GM19025 (cell line): ENCODE data around the gene XPO5.

Source experiments
- ATAC-seq: cut with Tn5 transposase; IDR thresholded peaks from one replicate; pipeline ENCODE4 v1.9.1; 2021; ENCODE audit warnings: mild to moderate bottlenecking, low read depth, moderate library complexity; ENCODE audit not compliant: unreplicated experiment

The XPO5 gene

DNA sequence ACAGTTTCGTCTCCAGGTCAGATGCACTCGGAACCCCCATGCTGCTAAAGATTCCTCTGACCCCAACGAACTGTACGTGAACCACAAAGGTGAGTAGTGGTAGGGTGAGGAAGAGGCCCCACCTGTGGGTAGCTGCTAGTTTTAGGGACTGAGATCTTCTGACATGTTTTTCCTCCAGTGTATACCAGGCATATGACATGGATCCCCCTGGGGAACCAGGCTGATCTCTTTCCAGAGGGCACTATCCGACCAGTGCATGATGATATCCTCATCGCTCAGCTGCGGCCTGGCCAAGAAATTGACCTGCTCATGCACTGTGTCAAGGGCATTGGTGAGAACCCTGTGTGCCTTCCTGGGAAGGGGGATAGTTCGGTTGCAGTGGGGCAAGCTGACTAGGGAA is 55.7 kb downstream of the XPO5 start:
- ATAC-seq = no peak

DNA sequence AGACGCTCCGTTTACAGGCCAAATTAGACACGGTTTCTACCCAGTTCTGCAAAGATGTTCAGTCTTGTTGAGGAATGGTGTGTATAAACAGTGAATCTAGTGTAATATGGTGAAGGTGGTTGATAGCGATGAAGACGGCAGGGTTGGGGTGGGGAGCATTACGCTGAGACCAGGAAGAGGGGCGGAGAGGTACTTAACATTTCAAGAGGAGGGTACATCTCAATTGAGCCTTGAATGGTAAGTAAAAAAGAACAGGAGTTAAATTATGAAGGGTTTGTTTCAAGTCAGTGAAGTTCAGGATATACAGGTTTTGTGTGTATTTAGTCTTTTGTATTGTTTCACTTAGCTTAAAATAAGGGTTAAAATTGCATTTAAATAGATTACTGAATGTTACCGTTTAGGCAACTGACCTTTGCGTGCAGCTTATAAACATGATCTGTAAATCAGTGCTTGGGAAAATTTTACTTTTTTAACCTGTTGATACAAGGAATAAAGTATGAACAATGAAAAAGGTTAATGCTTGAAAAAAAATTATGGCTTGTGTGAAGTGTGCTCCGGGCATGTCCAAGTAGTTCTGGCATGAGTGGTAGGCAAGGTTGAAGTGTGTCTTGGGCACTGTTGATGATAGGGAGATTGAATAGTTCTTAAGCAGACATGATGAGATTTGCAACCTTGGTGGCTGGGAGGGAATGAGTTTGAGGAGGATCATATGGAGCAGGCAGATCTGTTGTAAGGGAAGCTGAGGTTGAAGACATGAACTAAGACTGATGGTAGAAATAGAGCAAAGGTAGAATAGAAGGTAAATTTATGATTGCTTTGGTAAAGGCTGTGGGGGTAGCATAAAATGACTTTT is 58.1 kb downstream of the XPO5 start:
- ATAC-seq = no peak

DNA sequence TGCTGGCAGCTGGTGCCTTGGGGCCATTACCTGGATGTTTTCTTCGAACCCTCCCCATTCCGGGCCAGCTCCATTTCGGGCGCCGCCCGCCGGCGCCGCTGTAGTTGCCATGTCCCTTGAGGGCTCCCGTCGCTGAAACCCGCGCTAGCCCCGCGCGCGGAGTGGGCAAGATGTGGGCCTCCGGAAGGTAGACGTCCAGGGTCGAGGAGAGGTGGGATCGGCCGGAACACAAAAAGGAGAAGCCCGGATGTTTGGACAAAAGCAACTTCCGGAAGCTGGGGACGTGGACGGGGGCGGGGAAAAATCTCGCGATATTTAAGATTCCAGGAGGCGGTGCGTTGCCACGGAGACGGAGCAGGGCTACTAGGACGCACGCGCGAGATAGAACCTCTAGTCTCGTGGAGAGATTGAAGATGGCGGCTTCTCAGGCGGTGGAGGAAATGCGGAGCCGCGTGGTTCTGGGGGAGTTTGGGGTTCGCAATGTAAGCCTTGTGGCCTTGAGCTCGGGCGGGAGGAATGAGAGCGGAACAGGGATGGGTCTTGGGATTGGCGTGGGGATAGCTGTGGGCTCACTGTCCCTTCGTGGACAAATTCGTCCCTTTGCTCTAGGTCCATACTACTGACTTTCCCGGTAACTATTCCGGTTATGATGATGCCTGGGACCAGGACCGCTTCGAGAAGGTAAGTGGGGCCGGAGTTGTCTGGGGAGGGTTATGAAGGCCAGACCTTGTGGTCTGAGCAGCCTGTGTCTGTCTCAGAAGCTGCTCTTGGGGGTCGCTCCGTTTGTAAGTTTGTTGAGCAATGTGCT is 58.9 kb downstream of the XPO5 start, which contains the start of the genes POLR1C and YIPF3:
TSS of gene POLR1C (plus strand) at position 393 of the 808 bp plus-strand sequence. CDS start at position 414, 21 bp downstream.
TSS of gene YIPF3 (minus strand) at position 230 of the 808 bp plus-strand sequence. CDS start at position 111, 119 bp downstream.
- peak; percentile 79 for ATAC-seq

DNA sequence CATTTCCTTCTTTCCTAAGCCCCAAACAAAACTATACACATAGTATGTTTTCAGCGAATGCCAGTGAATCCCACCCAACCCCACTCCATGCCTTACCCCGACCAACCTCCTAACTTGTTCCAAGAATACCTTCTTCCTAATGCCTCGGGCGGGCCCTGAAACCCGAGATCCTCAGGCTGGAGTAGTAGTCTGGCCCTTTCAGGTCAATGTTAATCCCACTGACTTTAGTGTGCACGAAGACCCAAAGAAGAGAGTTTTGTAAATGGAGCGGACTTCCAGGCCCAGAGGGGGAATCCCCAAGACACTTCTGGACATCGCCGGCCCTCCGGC is 59.5 kb downstream of the XPO5 start:
- ATAC-seq = no peak

DNA sequence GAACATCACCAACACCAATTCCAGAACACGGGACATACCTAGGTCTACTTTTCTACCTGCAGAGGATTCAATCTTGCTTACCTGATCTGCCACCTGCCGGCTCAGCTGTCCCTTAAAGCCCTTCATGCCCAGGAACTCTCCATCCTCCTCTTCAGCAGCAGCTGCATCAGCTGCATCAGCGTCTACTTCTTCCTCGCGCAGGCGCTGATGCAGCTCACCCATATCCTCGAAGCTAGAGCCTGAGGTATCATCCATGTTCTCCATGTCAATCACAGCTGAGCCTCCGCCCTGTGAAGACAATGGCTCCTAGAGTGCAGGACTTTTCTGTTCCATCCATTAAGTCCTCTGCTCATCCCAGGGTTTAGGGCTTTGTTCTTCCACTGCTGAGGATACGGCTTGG is 60.0 kb downstream of the XPO5 start:
- no peak for ATAC-seq

DNA sequence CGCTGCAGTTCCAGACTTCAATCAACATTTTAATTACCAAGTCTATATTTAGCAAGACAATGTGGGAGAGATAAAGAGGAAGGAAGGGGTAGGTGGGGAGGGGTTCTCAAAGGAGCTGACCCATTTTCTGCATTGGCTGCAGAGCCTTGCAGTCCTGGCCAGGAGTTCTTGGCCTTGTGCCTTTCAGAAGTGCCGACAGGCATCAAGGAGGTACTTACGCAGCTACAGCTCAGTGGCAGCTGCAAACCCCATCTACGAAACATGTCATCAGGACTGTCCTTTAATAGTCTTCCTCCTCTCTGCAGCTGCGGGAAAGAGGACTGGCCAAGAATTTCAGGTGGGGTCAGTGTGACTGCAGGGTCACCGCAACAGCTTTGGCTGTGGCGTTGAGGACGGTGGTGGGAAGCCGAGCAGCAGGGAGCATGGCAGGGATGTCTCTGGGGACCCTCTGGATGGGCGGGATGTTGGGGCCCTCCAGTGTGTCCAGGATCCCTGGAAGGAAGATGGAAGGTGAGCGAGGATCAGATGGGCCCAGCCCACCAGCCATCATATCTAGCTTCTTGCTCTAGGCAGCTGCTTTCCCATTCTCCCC is 63.9 kb downstream of the XPO5 start:
- ATAC-seq = no peak

DNA sequence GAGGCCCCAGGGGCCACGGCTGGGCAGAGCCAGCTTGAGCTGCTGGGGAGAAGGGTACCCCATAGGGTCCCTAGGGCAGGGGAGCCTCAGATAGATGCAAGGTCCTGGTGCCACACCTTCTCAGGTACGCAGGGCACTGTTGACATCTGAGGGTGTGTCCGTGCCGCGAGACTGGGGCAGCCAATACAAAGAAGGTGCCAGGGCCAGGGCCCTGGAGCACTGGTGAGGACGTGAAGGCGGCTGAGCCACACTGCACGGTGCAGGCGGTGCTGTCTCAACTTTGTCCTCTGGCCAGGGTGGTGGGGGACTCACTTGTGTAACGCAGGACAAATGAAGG is 65.0 kb downstream of the XPO5 start:
- no peak for ATAC-seq

DNA sequence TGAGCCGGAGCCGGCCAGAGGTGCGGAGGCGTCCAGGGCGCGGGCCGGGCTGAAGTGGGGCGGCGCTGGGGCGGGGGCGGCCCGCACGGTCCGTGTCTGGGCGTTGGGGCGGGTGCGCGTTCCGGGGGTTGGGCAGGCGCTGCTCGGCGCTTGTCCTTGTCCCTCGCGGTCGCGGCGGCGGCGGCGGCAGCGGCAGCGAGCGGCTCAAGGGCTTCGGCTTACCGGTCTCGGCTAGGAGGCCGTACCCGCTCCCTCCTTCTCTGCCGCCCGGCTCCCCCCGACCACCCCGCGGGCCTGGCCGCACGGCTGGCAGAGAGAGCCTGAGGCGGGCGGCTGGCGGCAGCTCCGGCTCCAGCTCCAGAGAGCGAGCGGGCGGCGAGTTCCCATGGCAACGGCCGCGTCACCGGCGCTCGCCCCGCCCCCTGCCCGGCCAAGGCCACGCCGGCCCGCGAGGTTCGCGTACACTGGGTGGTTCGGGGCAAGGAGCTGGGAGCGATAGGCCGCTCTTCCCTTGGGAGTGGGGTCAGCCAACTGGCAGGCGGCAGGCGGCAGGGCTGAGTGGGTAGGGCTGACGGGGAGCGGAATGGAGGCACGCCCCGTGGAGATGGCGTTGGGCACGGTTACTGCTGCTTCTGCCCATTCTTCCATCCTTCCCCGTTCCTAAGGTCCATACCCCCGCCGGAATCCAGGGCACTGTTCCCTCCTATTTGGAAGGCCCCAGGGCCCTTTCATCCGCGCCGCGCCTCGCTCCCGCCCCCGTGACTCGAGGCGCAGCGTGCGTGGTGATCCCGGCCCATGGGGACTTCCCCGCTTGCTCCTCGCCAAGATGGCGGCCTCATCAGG is 65.6 kb downstream of the XPO5 start, which contains the start of gene LRRC73:
TSS of gene LRRC73 (minus strand) at position 363 of the 843 bp plus-strand sequence. CDS start 561 bp downstream, outside the sequence.
- ATAC-seq = peak; percentile 74

DNA sequence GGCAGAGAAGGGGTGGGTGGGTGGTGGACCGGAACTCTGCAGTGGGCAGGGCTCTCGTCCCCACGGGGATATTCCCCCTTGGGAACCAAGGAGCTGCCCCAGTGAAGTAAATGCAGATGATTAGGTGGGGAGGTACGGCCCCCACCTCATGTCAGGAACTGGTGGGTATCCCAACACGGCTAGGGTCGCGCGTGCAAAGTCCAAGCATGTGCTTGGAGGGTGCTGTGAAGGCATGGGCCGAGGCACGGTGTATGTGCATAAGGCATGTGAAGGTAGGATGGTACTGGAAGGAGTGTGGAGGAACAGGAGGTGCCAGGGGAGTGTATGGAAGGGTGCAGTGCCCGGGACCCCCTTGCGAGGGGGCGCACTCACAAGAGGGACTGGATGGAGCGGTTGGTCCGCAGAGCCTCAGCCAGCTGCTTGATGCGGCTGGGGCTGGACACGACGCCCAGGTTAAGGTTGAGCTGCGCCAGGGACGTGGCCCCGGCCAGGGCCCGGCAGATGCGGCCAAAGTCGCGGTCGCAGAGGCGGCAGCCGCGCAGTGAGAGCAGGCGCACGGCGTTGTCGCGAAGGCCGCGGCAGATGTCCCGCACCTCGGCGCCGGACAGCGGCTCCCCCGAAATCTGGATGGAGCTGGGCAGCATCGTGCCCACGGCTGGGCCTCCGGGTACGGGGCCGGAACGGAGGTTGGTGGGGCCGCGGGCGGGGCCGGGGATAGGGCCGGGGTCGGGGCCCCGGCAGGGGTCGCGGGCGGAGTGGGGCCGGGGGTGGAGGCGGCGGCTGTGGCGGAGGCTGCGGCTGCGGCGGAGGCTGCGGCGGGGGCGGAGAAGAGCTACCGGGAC is 66.5 kb downstream of the XPO5 start:
- no peak for ATAC-seq

DNA sequence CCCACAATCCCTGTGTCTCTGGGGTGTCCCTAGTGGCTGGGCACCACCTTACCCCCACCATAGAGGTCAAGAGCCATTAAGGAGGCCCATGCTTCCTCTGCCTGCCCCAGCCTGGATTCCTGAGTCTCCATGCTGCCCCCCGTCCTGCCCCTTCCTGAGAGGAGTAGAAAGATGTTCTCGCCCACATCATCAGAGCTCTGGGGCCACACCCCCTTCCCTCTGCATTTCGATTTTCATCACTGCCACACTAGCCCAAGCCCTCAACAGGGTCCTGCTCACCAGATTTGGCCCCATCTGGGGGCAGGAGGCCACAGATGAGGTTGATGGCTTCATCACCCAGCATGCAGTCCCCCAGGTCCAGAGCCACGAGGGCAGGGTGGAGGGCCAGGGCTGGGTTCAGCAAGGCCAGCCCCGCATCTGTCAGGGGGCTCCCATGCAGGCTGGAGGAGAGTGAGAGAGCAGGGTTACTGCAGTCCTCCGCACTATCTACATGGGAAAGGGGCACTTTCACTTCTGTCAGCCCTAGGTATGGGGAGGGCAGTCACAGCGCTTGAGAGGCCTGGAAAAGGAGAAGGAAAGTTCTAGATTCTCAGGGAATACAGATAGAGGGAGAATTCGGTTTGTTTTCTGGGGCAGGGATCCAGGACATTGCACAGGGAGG is 67.2 kb downstream of the XPO5 start:
- no peak for ATAC-seq

DNA sequence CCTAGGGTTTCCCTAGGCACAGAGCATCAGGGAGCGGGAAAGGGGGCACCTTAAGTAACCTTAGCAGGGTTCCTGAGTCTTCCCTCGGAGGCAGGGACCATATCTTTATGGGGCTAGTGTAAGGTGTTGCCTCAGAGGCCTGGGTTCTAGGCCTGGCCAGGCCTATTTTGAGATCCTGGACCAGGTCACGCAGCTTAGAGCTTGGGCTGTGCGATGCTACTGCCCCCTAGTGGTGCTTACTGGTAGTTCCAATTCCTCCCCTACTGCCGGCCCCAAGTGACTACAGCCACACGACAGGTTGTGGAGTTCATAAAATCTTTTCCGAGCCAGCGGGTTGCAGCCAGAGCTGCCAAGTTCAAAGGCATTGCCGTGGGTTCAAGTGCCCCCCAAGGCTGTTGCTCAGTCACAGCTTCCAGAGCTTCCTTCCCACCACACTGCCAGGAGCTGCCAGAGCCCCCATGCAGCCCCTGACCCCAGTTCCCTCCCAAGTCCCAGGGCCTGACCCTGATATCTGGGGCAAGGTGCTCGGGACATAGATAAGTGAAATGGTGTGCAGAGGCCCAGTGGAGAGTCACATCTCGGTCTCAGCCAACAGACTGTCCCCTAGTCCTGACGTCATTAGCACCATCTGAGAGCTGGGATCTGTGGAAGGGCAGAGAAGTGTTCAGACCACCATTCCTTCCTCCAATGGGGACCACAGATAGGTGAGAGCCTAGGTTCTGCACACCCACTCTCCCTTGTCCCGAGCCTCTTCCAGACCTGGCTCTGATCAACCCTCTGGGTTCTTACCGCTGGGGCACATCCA is 69.0 kb downstream of the XPO5 start:
- ATAC-seq = no peak

DNA sequence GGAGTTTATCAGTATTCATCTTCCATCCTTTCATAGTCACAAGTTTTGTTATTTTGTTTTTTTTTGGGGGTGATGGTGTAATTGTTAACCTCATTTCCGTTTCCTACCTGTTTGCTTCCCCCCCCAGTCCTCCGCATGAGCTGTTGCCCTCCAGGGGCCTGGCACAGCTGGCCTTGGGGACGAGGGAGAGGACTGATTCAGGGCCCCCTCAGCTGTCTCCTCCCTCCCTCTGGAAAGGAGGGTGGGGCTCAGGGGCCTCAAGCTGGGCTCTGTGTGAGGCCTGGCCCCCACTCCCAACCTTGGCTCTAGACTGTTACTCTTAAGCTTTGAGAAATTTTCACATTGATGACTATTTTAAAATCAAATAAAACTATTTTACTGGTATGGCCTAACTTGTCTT is 69.7 kb downstream of the XPO5 start:
- ATAC-seq = no peak

DNA sequence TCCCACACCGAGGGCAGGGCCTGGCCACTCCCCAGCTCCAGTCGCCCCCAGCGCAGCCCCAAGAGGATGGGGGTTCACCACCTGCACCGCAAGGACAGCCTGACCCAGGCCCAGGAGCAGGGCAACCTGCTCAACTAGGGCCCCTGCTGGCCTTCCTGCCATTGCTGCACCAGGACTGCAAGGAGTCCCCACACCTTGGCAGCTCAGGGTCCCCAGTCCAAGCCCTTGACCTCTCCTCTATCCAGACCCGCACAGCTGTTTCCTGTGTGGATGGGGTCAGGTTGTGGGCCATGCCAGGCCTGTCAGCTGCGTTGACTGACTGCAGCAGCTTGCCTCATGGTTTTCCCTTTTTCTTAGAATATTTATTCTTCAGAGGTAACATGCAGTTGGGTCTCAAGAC is 70.1 kb downstream of the XPO5 start:
- no peak for ATAC-seq

DNA sequence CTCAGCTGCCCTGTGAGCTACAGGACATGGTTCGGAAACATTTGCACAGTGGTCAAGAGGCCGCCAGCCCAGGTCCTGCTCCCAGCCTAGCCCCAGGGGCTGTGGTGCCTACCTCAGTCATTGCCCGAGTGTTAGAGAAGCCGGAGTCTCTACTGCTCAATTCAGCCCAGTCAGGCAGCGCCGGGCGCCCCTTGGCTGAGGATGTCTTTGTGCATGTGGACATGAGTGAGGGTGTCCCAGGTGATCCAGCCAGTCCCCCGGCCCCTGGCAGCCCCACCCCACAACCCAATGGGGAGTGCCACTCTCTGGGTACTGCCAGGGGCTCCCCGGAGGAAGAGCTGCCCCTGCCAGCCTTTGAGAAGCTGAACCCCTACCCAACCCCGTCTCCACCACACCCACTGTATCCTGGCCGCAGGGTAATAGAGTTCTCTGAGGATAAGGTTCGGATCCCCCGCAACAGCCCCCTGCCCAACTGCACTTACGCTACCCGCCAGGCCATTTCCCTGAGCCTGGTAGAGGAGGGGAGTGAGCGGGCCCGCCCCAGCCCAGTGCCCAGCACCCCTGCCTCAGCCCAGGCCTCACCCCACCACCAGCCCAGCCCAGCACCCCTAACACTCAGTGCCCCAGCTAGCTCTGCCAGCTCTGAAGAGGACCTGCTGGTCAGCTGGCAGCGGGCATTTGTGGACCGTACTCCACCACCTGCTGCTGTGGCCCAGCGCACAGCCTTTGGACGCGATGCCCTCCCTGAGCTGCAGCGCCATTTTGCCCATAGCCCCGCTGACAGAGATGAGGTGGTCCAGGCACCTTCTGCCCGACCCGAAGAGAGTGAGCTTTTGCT is 70.9 kb downstream of the XPO5 start:
- ATAC-seq = no peak

DNA sequence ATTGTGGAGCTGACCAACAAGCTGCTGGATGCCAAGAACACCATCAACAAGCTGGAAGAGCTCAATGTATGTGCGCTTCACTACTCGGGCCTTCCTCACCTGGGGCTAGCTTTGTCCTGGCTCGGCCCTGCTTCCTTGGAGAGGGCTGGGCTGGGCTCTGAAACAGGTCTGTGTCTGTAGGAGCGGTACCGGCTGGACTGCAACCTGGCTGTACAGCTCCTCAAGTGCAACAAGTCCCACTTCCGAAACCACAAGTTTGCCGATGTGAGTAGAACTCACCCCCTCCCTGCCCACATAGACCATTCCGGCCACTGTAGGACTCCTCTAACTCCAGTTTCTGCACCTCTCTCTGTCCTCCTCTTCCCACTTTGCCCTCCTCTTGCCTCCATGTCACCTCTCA is 72.4 kb downstream of the XPO5 start:
- ATAC-seq = no peak

DNA sequence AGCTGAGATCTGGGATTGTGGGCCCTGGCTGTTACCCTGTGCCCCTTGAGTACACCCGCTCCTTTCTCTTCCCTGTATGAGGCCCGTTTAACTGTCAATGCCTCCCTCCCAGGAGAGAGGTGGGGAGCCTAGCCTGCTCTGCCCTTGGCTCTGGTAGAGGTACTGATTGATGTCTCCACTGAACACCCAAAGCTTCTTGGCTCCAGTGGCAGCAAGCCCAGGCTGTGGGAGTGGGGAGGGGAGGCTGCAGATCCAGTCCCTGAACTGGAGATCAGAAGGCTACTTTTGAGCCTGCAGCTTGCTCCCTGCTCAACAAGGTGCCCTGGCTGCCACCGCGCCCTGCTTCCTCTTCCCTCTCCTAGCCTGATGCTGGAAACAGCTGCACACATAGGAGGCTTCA is 73.2 kb downstream of the XPO5 start:
- no peak for ATAC-seq

DNA sequence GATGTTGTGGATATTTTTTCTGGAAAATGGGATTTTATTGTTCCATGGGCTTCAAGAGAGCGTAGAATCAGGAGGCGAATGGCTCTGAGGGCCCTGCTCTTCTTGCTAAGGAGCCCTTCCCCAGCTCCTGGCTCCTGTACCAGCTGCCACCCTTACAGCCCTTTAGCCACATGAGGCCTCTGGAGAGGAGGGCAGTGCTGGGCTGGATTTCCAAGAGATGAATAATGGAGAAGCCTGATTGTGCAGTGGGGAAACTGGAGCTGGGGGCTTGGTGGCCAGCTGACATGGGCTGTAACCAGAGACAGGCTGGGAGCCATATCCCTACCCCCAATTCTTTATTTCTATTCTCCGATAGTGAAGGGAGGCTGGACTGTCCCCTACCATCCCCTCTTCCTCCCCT is 74.9 kb downstream of the XPO5 start:
- ATAC-seq = no peak
